NCI-H226 (cell line): Measurements from ENCODE around the gene PCDH7.

Experiments used
- DNase-seq: peaks from one replicate; pipeline ENCODE4 v3.0.0-alpha.2; 2015

The PCDH7 gene

GRCh38 chr4:30720021-30720660 is at the start of gene PCDH7:
Gene PCDH7, plus strand, starts transcription at chr4:30720369. Its CDS starts 1,054 bp downstream, at chr4:30721423.
- peak; percentile 44 for DNase-seq

- DNase-seq = no peak
These were observed 48.2 kb upstream of the PCDH7 start for GRCh38 chr4:30671926-30672448.

GRCh38 chr4:30696191-30696590 is 24.0 kb upstream of the PCDH7 start:
- DNase-seq = peak; percentile 60

- peak; percentile 45 for DNase-seq
These were observed 5.6 kb upstream of the PCDH7 start for GRCh38 chr4:30714408-30715031.

GRCh38 chr4:30716158-30716557 is 4.0 kb upstream of the PCDH7 start:
- no peak for DNase-seq

- DNase-seq = no peak
These were observed 3.4 kb upstream of the PCDH7 start for GRCh38 chr4:30716681-30717207.

GRCh38 chr4:30717208-30718020 is 2.8 kb upstream of the PCDH7 start:
- DNase-seq = peak; percentile 79

- peak; percentile 48 for DNase-seq
These were observed 2.1 kb upstream of the PCDH7 start for GRCh38 chr4:30718021-30718542.

GRCh38 chr4:30718641-30719453 is 1.3 kb upstream of the PCDH7 start:
- peak; percentile 31 for DNase-seq

- peak; percentile 50 for DNase-seq
These were observed 632 bp upstream of the PCDH7 start for GRCh38 chr4:30719454-30720020.

GRCh38 chr4:30720661-30721184 is 554 bp downstream of the PCDH7 start:
- DNase-seq = no peak

GRCh38 chr4:30721185-30722091 is 1.3 kb downstream of the PCDH7 start:
- DNase-seq = no peak

GRCh38 chr4:30722092-30722358 is 1.9 kb downstream of the PCDH7 start:
- no peak for DNase-seq

- DNase-seq = no peak
These were observed 2.4 kb downstream of the PCDH7 start for GRCh38 chr4:30722359-30723200.

GRCh38 chr4:30723201-30723955 is 3.2 kb downstream of the PCDH7 start:
- DNase-seq = no peak

GRCh38 chr4:30724247-30724646 is 4.1 kb downstream of the PCDH7 start:
- no peak for DNase-seq

- no peak for DNase-seq
These were observed 5.4 kb downstream of the PCDH7 start for GRCh38 chr4:30725562-30725961.

GRCh38 chr4:30726090-30726675 is 6.0 kb downstream of the PCDH7 start:
- DNase-seq = no peak

GRCh38 chr4:30727409-30727808 is 7.2 kb downstream of the PCDH7 start:
- DNase-seq = no peak
